ENCODE results near the gene CCDC43. TPM values are rescaled to one million over a fixed set of nuclear protein-coding genes. Genes with fewer than 3 reads are reported as not detected.

Gene CCDC43
- total RNA-seq, 1 experiment from 2014 or later, result 26.1 TPM

- no peak for DNase-seq (ENCODE audit: low read depth)
These were observed 61.9 kb downstream of the CCDC43 start for GRCh38 chr17:44627513-44628242.

Other genes starting within 250 kb of the CCDC43 start
- gene GPATCH8, start 186.4 kb downstream of the CCDC43 start, total RNA-seq (2014; rRNA removed; shearing (Covaris generic)), result 9.2 and 17.1 TPM in 2 replicates
- 22.4 and 41.3 TPM in 2 replicates for gene FZD2, start 132.3 kb downstream of the CCDC43 start, total RNA-seq (2014; rRNA removed; shearing (Covaris generic))
- not detected in 2 replicates for gene MEIOC, start 33.3 kb downstream of the CCDC43 start, total RNA-seq (2014; rRNA removed; shearing (Covaris generic))
- 9.2 and 17.1 TPM in 2 replicates for gene DBF4B, start 18.9 kb upstream of the CCDC43 start, total RNA-seq (2014; rRNA removed; shearing (Covaris generic))
- 0.12 TPM in 1 of 2 replicates, not detected in the other for gene ADAM11, start 69.2 kb upstream of the CCDC43 start, total RNA-seq (2014; rRNA removed; shearing (Covaris generic))
- 7.6 and 19.5 TPM in 2 replicates for gene GJC1, start 140.5 kb upstream of the CCDC43 start, total RNA-seq (2014; rRNA removed; shearing (Covaris generic))
- not detected in 2 replicates for gene HIGD1B, start 158.1 kb upstream of the CCDC43 start, total RNA-seq (2014; rRNA removed; shearing (Covaris generic))
- gene EFTUD2, start 209.7 kb upstream of the CCDC43 start, total RNA-seq (2014; rRNA removed; shearing (Covaris generic)), result 131 and 157 TPM in 2 replicates
- not detected in 2 replicates for gene GFAP, start 225.7 kb upstream of the CCDC43 start, total RNA-seq (2014; rRNA removed; shearing (Covaris generic))